GM12872 (cell line): Measurements from ENCODE around the gene RAI2.

Experiments used
- TF ChIP-seq, protein P1 (sequence below): IDR thresholded peaks from 3 replicates; pipeline ENCODE4 v1.5.1; 2011; ENCODE audit warnings: low read depth, mild to moderate bottlenecking, low read length, moderate library complexity; ENCODE audit not compliant: insufficient read depth

The RAI2 gene

DNA sequence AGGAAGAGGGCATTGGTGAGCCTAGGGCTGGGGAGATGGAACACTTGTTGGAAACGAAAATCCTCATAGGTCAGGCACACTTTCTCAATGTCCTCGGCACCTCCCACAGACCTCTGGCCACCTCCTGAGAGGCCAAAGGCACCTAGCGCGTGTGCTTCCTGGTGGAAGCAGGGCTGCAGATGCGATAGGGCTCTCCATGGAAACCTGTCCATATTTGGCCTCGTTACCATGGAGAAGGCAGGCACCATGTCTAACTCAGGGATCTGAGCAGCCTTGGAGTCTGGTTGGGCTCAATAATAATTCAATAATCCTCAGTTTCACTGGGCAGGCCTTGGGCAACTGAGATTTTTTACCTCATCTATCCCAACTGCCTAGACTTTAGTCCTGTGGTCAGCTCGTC is 58.3 kb downstream of the RAI2 start:
- TF ChIP-seq, protein P1, sequence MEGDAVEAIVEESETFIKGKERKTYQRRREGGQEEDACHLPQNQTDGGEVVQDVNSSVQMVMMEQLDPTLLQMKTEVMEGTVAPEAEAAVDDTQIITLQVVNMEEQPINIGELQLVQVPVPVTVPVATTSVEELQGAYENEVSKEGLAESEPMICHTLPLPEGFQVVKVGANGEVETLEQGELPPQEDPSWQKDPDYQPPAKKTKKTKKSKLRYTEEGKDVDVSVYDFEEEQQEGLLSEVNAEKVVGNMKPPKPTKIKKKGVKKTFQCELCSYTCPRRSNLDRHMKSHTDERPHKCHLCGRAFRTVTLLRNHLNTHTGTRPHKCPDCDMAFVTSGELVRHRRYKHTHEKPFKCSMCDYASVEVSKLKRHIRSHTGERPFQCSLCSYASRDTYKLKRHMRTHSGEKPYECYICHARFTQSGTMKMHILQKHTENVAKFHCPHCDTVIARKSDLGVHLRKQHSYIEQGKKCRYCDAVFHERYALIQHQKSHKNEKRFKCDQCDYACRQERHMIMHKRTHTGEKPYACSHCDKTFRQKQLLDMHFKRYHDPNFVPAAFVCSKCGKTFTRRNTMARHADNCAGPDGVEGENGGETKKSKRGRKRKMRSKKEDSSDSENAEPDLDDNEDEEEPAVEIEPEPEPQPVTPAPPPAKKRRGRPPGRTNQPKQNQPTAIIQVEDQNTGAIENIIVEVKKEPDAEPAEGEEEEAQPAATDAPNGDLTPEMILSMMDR, result no peak

DNA sequence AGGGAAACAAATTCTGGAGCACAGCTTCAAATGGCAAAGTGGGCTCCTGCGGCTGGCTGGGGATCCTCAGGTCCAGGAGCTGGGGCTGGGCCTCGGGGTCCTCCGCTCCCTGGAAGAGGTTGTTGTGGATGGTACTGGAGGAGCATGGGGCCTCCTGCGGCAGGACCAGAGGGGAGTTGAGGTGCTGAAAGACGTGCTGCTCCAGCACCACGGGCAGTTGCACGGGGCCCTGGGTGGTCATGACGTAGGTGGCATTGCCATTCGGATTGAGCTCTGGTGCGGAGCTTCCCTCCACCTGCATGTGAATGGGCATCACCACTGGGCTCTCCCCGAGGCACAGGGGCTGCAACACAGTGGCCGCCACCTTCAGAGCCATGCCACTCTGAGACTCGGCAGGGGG is 59.7 kb downstream of the RAI2 start:
- TF ChIP-seq, protein P1, result no peak

DNA sequence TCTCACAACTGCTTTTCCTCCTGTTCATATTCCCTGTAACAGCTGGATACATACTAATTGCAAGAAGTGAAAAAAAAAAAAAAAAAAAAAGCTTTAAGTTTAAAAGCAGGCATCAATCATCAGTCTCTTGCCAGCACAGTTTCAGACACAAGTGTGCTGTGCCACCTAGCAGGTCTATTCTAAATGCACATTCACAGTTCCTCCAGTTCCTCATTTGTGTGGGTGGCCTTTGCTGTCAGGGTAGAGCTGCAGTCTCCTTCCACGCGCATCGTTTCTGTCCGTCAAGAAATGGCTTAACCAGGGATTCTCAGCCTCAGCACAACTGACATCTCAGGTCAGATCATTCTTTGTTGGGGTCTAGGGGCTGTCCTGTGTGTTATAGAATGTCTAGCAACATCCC is 62.2 kb downstream of the RAI2 start:
- TF ChIP-seq, protein P1, result no peak

DNA sequence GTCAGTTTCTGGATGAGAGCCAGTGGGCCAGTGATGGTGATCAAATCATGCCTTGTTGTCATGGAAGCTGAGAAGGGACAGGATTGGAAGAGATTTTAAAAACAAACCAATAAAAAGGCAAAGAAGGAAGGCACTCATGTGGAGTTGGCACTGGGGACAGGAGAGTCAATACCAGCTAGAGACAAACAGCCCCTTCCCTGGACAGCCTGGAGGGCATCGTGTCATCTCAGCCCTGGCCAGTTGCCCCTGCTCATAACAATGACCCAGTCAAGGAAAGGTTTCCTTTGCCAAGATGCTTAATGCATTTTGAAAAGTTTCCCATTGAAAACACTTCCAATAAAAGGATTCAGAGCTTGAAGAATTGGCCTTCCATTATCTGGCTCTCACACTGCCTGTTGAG is 68.3 kb downstream of the RAI2 start:
- TF ChIP-seq, protein P1, result no peak

DNA sequence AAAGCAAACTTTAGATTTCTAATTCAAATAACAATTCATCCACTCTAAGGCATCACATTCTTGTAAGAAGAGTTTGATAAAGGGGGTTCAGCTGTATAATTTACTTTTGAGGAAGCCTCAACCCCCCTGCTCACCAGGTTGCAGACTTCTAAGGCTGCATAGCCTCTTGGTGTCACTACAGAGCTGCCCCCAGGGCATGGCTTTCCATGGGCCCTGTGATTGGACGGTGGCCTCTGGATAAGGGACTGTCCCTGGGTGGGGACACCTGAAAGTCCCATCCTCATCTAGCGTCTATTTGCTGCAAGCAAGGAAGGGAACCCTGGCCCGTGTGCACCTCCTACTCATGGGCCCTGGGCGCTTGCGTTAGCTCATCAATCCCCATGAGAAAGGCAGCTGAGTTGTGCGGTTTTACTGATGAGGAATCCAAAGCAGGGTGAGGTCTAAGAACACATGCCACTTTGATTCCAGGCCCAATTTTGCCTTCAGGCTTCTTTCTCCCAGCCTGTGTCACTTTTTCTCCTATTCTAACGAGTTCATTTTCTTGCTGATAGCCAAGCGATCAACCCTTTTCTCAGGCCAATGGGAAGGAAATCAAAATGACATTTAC is 72.0 kb downstream of the RAI2 start:
- TF ChIP-seq, protein P1, result no peak

DNA sequence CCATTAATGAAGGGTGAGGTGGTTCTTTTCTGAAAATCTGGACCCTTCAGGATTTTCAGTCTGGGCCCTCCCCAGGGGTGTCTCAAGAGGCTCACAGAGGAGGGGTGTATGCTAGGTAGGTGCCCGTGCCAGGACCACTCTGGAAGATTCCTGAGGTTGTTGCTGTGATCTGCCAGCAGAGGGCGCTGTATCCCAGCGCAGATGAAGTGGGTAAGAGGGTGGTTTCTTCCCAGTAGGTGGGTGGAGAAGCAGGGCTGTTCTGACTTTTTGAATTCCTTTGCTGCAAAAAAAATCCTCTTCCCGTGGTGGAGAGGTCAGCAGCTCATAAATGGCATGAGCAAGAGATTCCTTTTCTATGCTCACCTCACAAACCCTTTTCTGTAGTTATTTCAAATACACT is 72.7 kb downstream of the RAI2 start:
- TF ChIP-seq, protein P1, result peak; percentile 79

DNA sequence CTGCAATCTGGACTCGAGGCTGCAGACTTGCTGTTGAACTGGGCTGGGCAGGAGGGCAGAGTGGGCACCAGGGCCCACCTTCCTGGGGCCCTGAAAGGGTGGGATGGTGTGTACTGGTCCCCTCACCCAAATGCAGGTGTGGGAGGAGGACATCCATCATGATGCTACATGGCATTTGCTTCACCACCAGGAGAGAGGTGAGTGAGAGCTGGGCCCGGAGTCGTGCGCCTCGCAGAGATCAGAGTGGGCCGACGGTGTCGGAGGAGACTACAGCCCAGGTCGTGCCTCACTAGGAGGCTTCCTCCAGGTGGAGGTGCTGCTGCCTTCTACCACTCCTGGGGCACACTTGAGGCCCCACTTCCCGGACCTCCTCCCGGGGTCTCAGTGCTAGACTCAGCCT is 73.5 kb downstream of the RAI2 start:
- TF ChIP-seq, protein P1, result no peak
